IMR-90 (cell line): ENCODE results near the gene MRTFB.

ENCODE experiments used
- BHLHE40 ChIP-seq: fragments of 150-350 bp; IDR thresholded peaks from 2 replicates; pipeline ENCODE4 v1.6.1; 2016; ENCODE audit warnings: mild to moderate bottlenecking, low read depth, low read length
- CEBPB ChIP-seq: IDR thresholded peaks from 2 replicates; pipeline ENCODE4 v1.6.1; 2012; ENCODE audit warnings: low read depth, low read length, improper control_type of control experiment
- CHD1 ChIP-seq: IDR thresholded peaks from 2 replicates; pipeline ENCODE4 v1.6.1; 2012; ENCODE audit warnings: low read depth, low read length, improper control_type of control experiment
- CTCF ChIP-seq: conservative IDR thresholded peaks from 2 replicates; pipeline ENCODE4 v1.5.1; 2012; ENCODE audit warnings: mild to moderate bottlenecking, low read depth, low read length, improper control_type of control experiment
- FOS ChIP-seq: fragments of 150-350 bp; IDR thresholded peaks from 2 replicates; pipeline ENCODE4 v1.6.1; 2016; ENCODE audit warnings: low read depth, low read length
- MXI1 ChIP-seq: IDR thresholded peaks from 2 replicates; pipeline ENCODE4 v1.6.1; 2012; ENCODE audit warnings: low read depth, mild to moderate bottlenecking, low read length, moderate library complexity, borderline replicate concordance
- NFE2L2 ChIP-seq: fragments of 150-350 bp; IDR thresholded peaks from 2 replicates; pipeline ENCODE4 v1.6.1; 2016; ENCODE audit warnings: low read depth, mild to moderate bottlenecking, low read length
- POLR2A ChIP-seq: IDR thresholded peaks from 2 replicates; pipeline ENCODE4 v1.6.1; 2012; ENCODE audit warnings: mild to moderate bottlenecking, low read depth, low read length
- RAD21 ChIP-seq: IDR thresholded peaks from 2 replicates; pipeline ENCODE4 v1.6.1; 2012; ENCODE audit warnings: low read length, improper control_type of control experiment
- RCOR1 ChIP-seq: IDR thresholded peaks from 2 replicates; pipeline ENCODE4 v1.6.1; 2012; ENCODE audit warnings: mild to moderate bottlenecking, low read length, improper control_type of control experiment; ENCODE audit not compliant: insufficient replicate concordance
- RFX5 ChIP-seq: IDR thresholded peaks from 2 replicates; pipeline ENCODE4 v1.8.0; 2012; ENCODE audit warnings: low read depth, mild to moderate bottlenecking, low read length, moderate library complexity
- SMC3 ChIP-seq: fragments of 150-350 bp; IDR thresholded peaks from 2 replicates; pipeline ENCODE4 v1.6.1; 2016; ENCODE audit warnings: low read depth, mild to moderate bottlenecking, antibody characterized with exemption, low read length, moderate library complexity
- USF2 ChIP-seq: fragments of 150-350 bp; IDR thresholded peaks from 2 replicates; pipeline ENCODE4 v1.6.1; 2017; ENCODE audit warnings: mild to moderate bottlenecking, antibody characterized with exemption, low read length, low read depth

GRCh38 chr16:14164916-14165662, 94.0 kb downstream of the MRTFB start:
- TF ChIP-seq CTCF (no peak), USF2 (no peak), POLR2A (no peak), RFX5 (no peak), RCOR1 (no peak), BHLHE40 (no peak), MXI1 (no peak), CHD1 (no peak), CEBPB (no peak), NFE2L2 (no peak), FOS (no peak), SMC3 (no peak), RAD21 (no peak)
